ENCODE measurements around the gene SH3RF1.

SH3RF1 gene

DNA sequence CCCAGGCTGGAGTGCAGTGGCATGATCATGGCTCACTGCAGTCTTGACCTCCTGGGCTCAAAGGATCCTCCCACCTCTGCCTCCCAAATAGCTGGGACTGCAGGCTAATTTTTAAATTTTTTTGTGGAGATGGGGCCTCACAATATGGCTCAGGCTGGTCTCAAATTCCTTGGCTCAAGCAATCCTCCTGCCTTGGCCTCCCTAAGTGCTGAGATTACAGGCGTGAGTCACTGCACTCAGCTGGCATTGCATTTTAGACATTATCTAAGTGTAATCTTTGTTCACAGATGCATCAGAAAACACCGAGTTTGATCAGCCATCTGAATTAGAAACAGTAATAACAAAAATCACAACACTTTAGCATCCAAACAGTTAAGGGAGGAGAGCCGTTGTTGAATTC is 207.3 kb downstream of the SH3RF1 start:
- DNase-seq: peak in 1 of 2 donors; percentile 34
- no peak overlapping the region for H3K4me3 ChIP-seq (ENCODE audit: low read depth, low read length)
- H2AK5ac ChIP-seq (ENCODE audit: low read length): no peak overlapping the region
- H3K23ac ChIP-seq (ENCODE audit: low read length): no peak overlapping the region
- H3K27me3 ChIP-seq (ENCODE audit: insufficient read depth, low read length): no peaks in the 10 kb centered on the region
- H2BK5ac ChIP-seq (ENCODE audit: low read depth, low read length, poor library complexity): no peak overlapping the region
- no peak overlapping the region for H3K14ac ChIP-seq (ENCODE audit: low read length)
- no CpG with 5 or more reads among the region's 3 CpGs for WGBS (ENCODE audit: extremely low coverage, insufficient coverage, insufficient read length)
- no peak overlapping the region for H2BK120ac ChIP-seq (ENCODE audit: insufficient read depth, low read length, poor library complexity)
- H4K91ac ChIP-seq (ENCODE audit: low read depth, low read length): no peak overlapping the region
- peaks cover 1% of the 10 kb centered on the region for H3K79me1 ChIP-seq (ENCODE audit: low read length)
- no peaks in the 10 kb centered on the region for H3K9me3 ChIP-seq (ENCODE audit: insufficient read depth, low read depth, low read length)
- H3K27ac ChIP-seq (ENCODE audit: low read depth, low read length): no peak overlapping the region
- no peak overlapping the region for H4K12ac ChIP-seq (ENCODE audit: low read depth, low read length)
- peaks cover 1 to 13% of the 10 kb centered on the region in 2 experiments for H3K4me1 ChIP-seq (ENCODE audit: control insufficient read depth in 1 of 2, insufficient read depth in 2 of 2, low read length in 2 of 2)
- H3K36me3 ChIP-seq (ENCODE audit: control insufficient read depth in 1 of 2, insufficient read depth in 2 of 2, low read length in 2 of 2): no peaks in the 10 kb centered on the region
- H3K9ac ChIP-seq (ENCODE audit: low read length): no peak overlapping the region
- no peak overlapping the region for H2BK12ac ChIP-seq (ENCODE audit: low read length)
- H3K4me2 ChIP-seq (ENCODE audit: low read length): no peak overlapping the region
- no peak overlapping the region for H4K8ac ChIP-seq (ENCODE audit: low read depth, low read length)
- H3K79me2 ChIP-seq (ENCODE audit: control insufficient read depth, insufficient read depth, low read length, poor library complexity): no peaks in the 10 kb centered on the region
- no peak overlapping the region for H3K4ac ChIP-seq (ENCODE audit: low read depth, low read length)
- no peak overlapping the region for H3K18ac ChIP-seq (ENCODE audit: low read length)
- no peak overlapping the region for H2AFZ ChIP-seq (ENCODE audit: insufficient read depth, low read length, poor library complexity)

DNA sequence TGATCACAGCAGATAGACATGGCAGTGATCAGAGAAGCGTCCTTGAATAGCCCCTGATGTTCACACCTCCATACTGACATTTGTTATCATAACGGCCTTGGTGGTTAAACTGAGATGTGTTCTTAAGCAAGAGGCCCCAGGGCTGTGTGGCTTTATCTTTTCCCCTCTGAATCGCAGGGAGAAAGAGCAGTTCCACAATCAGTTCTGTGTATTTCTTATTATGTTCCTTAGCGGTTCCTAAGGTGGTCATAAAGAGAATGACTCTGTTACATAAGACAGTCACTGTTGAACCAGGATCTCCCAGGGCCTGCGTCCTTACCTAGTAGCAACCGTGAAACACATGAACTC is 207.9 kb downstream of the SH3RF1 start:
- H2AFZ ChIP-seq (ENCODE audit: insufficient read depth, low read length, poor library complexity): no peak overlapping the region
- no peak overlapping the region for H3K18ac ChIP-seq (ENCODE audit: low read length)
- no peak overlapping the region for H3K4me2 ChIP-seq (ENCODE audit: low read length)
- H2AK5ac ChIP-seq (ENCODE audit: low read length): no peak overlapping the region
- no peak overlapping the region for H3K14ac ChIP-seq (ENCODE audit: low read length)
- H4K12ac ChIP-seq (ENCODE audit: low read depth, low read length): no peak overlapping the region
- H2BK120ac ChIP-seq (ENCODE audit: insufficient read depth, low read length, poor library complexity): no peak overlapping the region
- H3K4me3 ChIP-seq (ENCODE audit: low read depth, low read length): no peak overlapping the region
- H3K79me2 ChIP-seq (ENCODE audit: control insufficient read depth, insufficient read depth, low read length, poor library complexity): no peaks in the 10 kb centered on the region
- H3K4me1 ChIP-seq (ENCODE audit: control insufficient read depth in 1 of 2, insufficient read depth in 2 of 2, low read length in 2 of 2): peaks cover 0 to 9% of the 10 kb centered on the region in 2 experiments
- no peak overlapping the region for H2BK5ac ChIP-seq (ENCODE audit: low read depth, low read length, poor library complexity)
- WGBS (ENCODE audit: extremely low coverage, insufficient coverage, insufficient read length): no CpG with 5 or more reads among the region's 6 CpGs
- H3K9me3 ChIP-seq (ENCODE audit: insufficient read depth, low read depth, low read length): no peaks in the 10 kb centered on the region
- H3K27ac ChIP-seq (ENCODE audit: low read depth, low read length): no peak overlapping the region
- no peaks in the 10 kb centered on the region for H3K27me3 ChIP-seq (ENCODE audit: insufficient read depth, low read length)
- H3K4ac ChIP-seq (ENCODE audit: low read depth, low read length): no peak overlapping the region
- no peaks in the 10 kb centered on the region for H3K79me1 ChIP-seq (ENCODE audit: low read length)
- H3K23ac ChIP-seq (ENCODE audit: low read length): no peak overlapping the region
- no peak for DNase-seq
- H4K8ac ChIP-seq (ENCODE audit: low read depth, low read length): no peak overlapping the region
- H3K36me3 ChIP-seq (ENCODE audit: control insufficient read depth in 1 of 2, insufficient read depth in 2 of 2, low read length in 2 of 2): no peaks in the 10 kb centered on the region
- no peak overlapping the region for H3K9ac ChIP-seq (ENCODE audit: low read length)
- no peak overlapping the region for H2BK12ac ChIP-seq (ENCODE audit: low read length)
- no peak overlapping the region for H4K91ac ChIP-seq (ENCODE audit: low read depth, low read length)

DNA sequence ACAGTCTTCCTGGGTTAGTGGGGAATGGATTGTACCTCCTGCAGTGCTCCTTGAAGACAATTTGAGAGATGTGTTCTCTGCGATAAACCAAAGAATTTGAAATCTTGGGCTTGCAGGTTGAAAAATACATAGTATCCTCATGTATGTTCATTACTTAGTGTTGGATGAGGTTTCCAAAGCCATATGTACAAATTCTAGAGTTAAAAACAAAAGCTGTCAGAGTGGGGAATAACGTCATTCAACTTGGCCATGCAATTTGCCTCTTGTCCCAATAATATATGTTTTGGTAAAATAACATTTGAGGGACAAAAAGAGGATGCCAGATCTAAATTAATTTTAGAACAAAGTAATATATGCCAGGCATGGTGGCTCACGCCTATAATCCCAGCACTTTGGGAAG is 209.4 kb downstream of the SH3RF1 start:
- H4K8ac ChIP-seq (ENCODE audit: low read depth, low read length): no peak overlapping the region
- no peak overlapping the region for H4K91ac ChIP-seq (ENCODE audit: low read depth, low read length)
- no peak overlapping the region for H3K18ac ChIP-seq (ENCODE audit: low read length)
- WGBS (ENCODE audit: extremely low coverage, insufficient coverage, insufficient read length): no CpG with 5 or more reads among the region's 3 CpGs
- H2BK5ac ChIP-seq (ENCODE audit: low read depth, low read length, poor library complexity): no peak overlapping the region
- H3K14ac ChIP-seq (ENCODE audit: low read length): no peak overlapping the region
- no peaks in the 10 kb centered on the region for H3K79me1 ChIP-seq (ENCODE audit: low read length)
- no peak overlapping the region for H4K12ac ChIP-seq (ENCODE audit: low read depth, low read length)
- no peak overlapping the region for H3K4me2 ChIP-seq (ENCODE audit: low read length)
- H3K9ac ChIP-seq (ENCODE audit: low read length): no peak overlapping the region
- H2BK12ac ChIP-seq (ENCODE audit: low read length): no peak overlapping the region
- H2AK5ac ChIP-seq (ENCODE audit: low read length): no peak overlapping the region
- H3K79me2 ChIP-seq (ENCODE audit: control insufficient read depth, insufficient read depth, low read length, poor library complexity): no peaks in the 10 kb centered on the region
- no peaks in the 10 kb centered on the region for H3K36me3 ChIP-seq (ENCODE audit: control insufficient read depth in 1 of 2, insufficient read depth in 2 of 2, low read length in 2 of 2)
- no peaks in the 10 kb centered on the region for H3K27me3 ChIP-seq (ENCODE audit: insufficient read depth, low read length)
- no peak overlapping the region for H3K23ac ChIP-seq (ENCODE audit: low read length)
- no peak overlapping the region for H3K4ac ChIP-seq (ENCODE audit: low read depth, low read length)
- H3K4me1 ChIP-seq (ENCODE audit: control insufficient read depth in 1 of 2, insufficient read depth in 2 of 2, low read length in 2 of 2): peaks cover 0 to 9% of the 10 kb centered on the region in 2 experiments
- no peak overlapping the region for H2AFZ ChIP-seq (ENCODE audit: insufficient read depth, low read length, poor library complexity)
- H3K9me3 ChIP-seq (ENCODE audit: insufficient read depth, low read depth, low read length): no peaks in the 10 kb centered on the region
- no peak overlapping the region for H3K4me3 ChIP-seq (ENCODE audit: low read depth, low read length)
- H2BK120ac ChIP-seq (ENCODE audit: insufficient read depth, low read length, poor library complexity): no peak overlapping the region
- no peak overlapping the region for H3K27ac ChIP-seq (ENCODE audit: low read depth, low read length)
- no peak for DNase-seq

DNA sequence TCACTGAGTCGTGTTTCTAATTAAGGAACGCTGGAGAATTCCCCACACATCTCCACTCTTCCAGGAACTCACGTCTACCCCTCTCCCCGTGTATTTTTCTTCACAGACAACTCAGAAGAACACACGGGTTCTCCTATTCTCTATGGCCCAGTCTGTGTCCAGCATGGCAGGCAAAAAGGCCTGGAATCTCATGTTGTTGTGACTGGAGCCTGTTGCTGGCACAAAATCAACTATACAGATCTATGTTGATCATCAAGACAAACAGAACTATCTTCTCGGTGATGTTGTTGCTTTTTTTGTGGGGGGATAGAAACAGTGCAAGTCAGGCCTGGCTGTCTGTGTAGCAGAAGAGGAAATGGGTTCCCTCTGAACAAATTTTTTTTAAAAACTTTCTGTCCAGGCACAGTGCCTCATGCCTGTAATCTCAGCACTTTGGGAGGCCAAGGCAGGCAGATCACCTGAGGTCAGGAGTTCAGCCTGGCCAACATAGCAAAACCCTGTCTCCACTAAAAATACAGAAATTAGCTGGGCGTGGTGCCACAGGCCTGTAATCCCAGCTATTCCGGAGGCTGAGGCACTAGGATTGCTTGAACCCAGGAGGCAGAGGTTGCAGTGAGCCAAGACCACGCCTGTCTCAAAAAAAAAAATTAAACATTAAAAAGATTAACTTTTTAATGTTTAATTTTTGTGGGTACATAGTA is 210.2 kb downstream of the SH3RF1 start:
- H4K8ac ChIP-seq (ENCODE audit: low read depth, low read length): no peak overlapping the region
- no peak overlapping the region for H3K4ac ChIP-seq (ENCODE audit: low read depth, low read length)
- H3K18ac ChIP-seq (ENCODE audit: low read length): no peak overlapping the region
- no peak overlapping the region for H3K4me2 ChIP-seq (ENCODE audit: low read length)
- no peak overlapping the region for H2BK120ac ChIP-seq (ENCODE audit: insufficient read depth, low read length, poor library complexity)
- H3K27ac ChIP-seq (ENCODE audit: low read depth, low read length): no peak overlapping the region
- no peak overlapping the region for H3K4me3 ChIP-seq (ENCODE audit: low read depth, low read length)
- H3K79me2 ChIP-seq (ENCODE audit: control insufficient read depth, insufficient read depth, low read length, poor library complexity): no peaks in the 10 kb centered on the region
- no peaks in the 10 kb centered on the region for H3K36me3 ChIP-seq (ENCODE audit: control insufficient read depth in 1 of 2, insufficient read depth in 2 of 2, low read length in 2 of 2)
- no peak overlapping the region for H4K12ac ChIP-seq (ENCODE audit: low read depth, low read length)
- H3K4me1 ChIP-seq (ENCODE audit: control insufficient read depth in 1 of 2, insufficient read depth in 2 of 2, low read length in 2 of 2): peaks cover 0 to 9% of the 10 kb centered on the region in 2 experiments
- H3K14ac ChIP-seq (ENCODE audit: low read length): no peak overlapping the region
- no peak overlapping the region for H2AK5ac ChIP-seq (ENCODE audit: low read length)
- H2BK12ac ChIP-seq (ENCODE audit: low read length): no peak overlapping the region
- H3K23ac ChIP-seq (ENCODE audit: low read length): no peak overlapping the region
- H4K91ac ChIP-seq (ENCODE audit: low read depth, low read length): no peak overlapping the region
- H3K9ac ChIP-seq (ENCODE audit: low read length): no peak overlapping the region
- H3K9me3 ChIP-seq (ENCODE audit: insufficient read depth, low read depth, low read length): no peaks in the 10 kb centered on the region
- no peak overlapping the region for H2BK5ac ChIP-seq (ENCODE audit: low read depth, low read length, poor library complexity)
- no peaks in the 10 kb centered on the region for H3K27me3 ChIP-seq (ENCODE audit: insufficient read depth, low read length)
- H3K79me1 ChIP-seq (ENCODE audit: low read length): no peaks in the 10 kb centered on the region
- no CpG with 5 or more reads among the region's 9 CpGs for WGBS (ENCODE audit: extremely low coverage, insufficient coverage, insufficient read length)
- no peak overlapping the region for H2AFZ ChIP-seq (ENCODE audit: insufficient read depth, low read length, poor library complexity)
- no peak for DNase-seq

Measured in trophoblast cell (in vitro differentiated cells and primary cell).